ENCODE measurements around the gene TNS1. TPM values are rescaled to one million over a fixed set of nuclear protein-coding genes. Genes with fewer than 3 reads are reported as not detected.

Gene TNS1
- total RNA-seq, 1 experiment from 2014 or later, result 6.2 TPM

DNA sequence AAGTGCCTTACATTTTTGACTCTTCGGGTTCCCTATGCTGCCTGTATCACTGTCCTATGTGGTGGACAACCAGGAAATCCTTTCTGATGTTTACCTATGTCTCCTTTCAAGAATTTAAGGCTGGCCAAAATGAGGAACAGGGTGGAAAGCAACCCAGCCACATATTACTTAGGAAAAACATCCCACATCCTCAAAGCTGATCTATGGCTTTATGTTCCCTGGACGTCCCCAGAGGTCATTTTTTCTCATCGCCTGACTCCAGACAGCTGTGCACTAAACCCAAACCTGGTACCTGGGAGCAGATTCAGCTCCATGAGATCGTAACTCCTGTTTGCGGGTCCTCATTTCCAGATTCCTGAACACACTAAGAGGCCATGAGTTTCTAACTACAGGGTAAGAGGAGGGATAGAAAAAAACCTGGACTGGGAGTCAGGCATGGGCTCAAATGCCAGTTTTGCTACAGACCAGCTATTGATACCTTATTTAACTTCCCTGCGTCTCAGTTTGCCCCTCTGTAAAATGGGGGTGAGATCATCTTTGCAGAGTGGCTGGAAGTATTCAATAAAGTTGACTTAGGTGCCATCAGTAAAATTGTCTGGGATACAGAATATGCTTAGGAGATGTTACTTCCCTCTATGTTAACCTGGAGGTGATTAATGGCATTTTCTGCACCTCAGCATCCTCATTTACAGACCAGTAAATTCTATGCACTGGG is 70.8 kb downstream of the TNS1 start:
- Histone ChIP-seq H3K79me2 (ENCODE audit: insufficient read depth, low read length) (no peaks in the 10 kb centered on the region), H3K36me3 (ENCODE audit: control insufficient read depth in 1 of 2, insufficient read depth in 2 of 2, low read length in 2 of 2) (no peaks in the 10 kb centered on the region), H3K4me2 (ENCODE audit: low read length) (no peak overlapping the region), H3K4me1 (ENCODE audit: control insufficient read depth in 1 of 2, insufficient read depth in 2 of 2, low read length in 2 of 2) (no peaks in the 10 kb centered on the region), H3K9ac (ENCODE audit: low read length) (no peak overlapping the region), H3K4me3 (replicated peaks in 1 of 2; ENCODE audit: low read depth in 1 of 2, low read length in 2 of 2) (no peak overlapping the region), H3K9me3 (ENCODE audit: control insufficient read depth in 1 of 2, insufficient read depth in 1 of 2, low read depth in 1 of 2, low read length in 2 of 2) (no peaks in the 10 kb centered on the region), H3K27ac (ENCODE audit: low read depth, low read length) (no peak overlapping the region), H3K27me3 (ENCODE audit: insufficient read depth, low read length) (no peaks in the 10 kb centered on the region), H3K9me2 (ENCODE audit: insufficient read depth) (no peaks in the 10 kb centered on the region), H4K20me1 (ENCODE audit: insufficient read depth) (no peaks in the 10 kb centered on the region), H2AFZ (ENCODE audit: low read depth, low read length, poor library complexity, severe bottlenecking) (no peak overlapping the region)
- ATAC-seq, result no peak
- CTCF ChIA-PET, result interaction anchor here (1.0 to 1.5 kb wide), 3 partner anchors 57 to 147 kb away, joined by 3 to 8 read pairs (median 3); no protein-coding TSS in a partner anchor
- POLR2A ChIA-PET, result no interaction called here
- RAD21 ChIA-PET (ENCODE audit: low non-redundant PET in 1 of 2, low total read pairs in 2 of 2, uncharacterized antibody in 2 of 2, unreplicated experiment in 2 of 2), result no interaction called here
- no peak for TF ChIP-seq JUND (IDR thresholded peaks at IDR 0.05)
- no peak for TF ChIP-seq SRF (IDR thresholded peaks at IDR 0.05; ENCODE audit: low read depth)
- no peak for TF ChIP-seq SIN3A (IDR thresholded peaks at IDR 0.05; ENCODE audit: low read depth)
- no peak for TF ChIP-seq ELF1 (IDR thresholded peaks at IDR 0.05; ENCODE audit: borderline replicate concordance, low read depth)
- TF ChIP-seq SP1 (IDR thresholded peaks at IDR 0.05; ENCODE audit: low read depth), result no peak
- no peak for TF ChIP-seq EZH2 (IDR thresholded peaks at IDR 0.05)
- TF ChIP-seq, protein P1, sequence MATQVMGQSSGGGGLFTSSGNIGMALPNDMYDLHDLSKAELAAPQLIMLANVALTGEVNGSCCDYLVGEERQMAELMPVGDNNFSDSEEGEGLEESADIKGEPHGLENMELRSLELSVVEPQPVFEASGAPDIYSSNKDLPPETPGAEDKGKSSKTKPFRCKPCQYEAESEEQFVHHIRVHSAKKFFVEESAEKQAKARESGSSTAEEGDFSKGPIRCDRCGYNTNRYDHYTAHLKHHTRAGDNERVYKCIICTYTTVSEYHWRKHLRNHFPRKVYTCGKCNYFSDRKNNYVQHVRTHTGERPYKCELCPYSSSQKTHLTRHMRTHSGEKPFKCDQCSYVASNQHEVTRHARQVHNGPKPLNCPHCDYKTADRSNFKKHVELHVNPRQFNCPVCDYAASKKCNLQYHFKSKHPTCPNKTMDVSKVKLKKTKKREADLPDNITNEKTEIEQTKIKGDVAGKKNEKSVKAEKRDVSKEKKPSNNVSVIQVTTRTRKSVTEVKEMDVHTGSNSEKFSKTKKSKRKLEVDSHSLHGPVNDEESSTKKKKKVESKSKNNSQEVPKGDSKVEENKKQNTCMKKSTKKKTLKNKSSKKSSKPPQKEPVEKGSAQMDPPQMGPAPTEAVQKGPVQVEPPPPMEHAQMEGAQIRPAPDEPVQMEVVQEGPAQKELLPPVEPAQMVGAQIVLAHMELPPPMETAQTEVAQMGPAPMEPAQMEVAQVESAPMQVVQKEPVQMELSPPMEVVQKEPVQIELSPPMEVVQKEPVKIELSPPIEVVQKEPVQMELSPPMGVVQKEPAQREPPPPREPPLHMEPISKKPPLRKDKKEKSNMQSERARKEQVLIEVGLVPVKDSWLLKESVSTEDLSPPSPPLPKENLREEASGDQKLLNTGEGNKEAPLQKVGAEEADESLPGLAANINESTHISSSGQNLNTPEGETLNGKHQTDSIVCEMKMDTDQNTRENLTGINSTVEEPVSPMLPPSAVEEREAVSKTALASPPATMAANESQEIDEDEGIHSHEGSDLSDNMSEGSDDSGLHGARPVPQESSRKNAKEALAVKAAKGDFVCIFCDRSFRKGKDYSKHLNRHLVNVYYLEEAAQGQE (IDR thresholded peaks at IDR 0.05; ENCODE audit: low read depth), result no peak
- no peak for TF ChIP-seq YY1 (IDR thresholded peaks at IDR 0.05; ENCODE audit: extremely low read depth, insufficient replicate concordance, low read depth, low read length)
- no peak for TF ChIP-seq RAD21 (IDR thresholded peaks at IDR 0.05; ENCODE audit: low read depth)
- DNase-seq (ENCODE audit: low read depth, low spot score), result no peak
- intact Hi-C loops (cut with micrococcal nuclease), result loop anchor here (5.0 kb wide), 1 partner anchor 55 kb away; no protein-coding TSS in a partner anchor
- no TSS peak for BruUV-seq (replicated peaks)

All from HCT116 (cell line).